ENCODE measurements around the gene AIG1.

The AIG1 gene

GRCh38 chr6:143098054-143098671 lies 37.5 kb downstream of the AIG1 start:
- DNase-seq, result no peak

- no peak for DNase-seq
These were observed 39.0 kb downstream of the AIG1 start for GRCh38 chr6:143099647-143100046.

- DNase-seq, result no peak
These were observed 39.7 kb downstream of the AIG1 start for GRCh38 chr6:143100429-143100828.

GRCh38 chr6:143103916-143104315 lies 43.2 kb downstream of the AIG1 start:
- DNase-seq, result no peak

- no peak for DNase-seq
These were observed 46.8 kb downstream of the AIG1 start for GRCh38 chr6:143107440-143107839.

GRCh38 chr6:143107911-143108761 lies 47.4 kb downstream of the AIG1 start:
- DNase-seq, result no peak

- no peak for DNase-seq
These were observed 48.5 kb downstream of the AIG1 start for GRCh38 chr6:143109196-143109595.

- DNase-seq, result no peak
These were observed 49.9 kb downstream of the AIG1 start for GRCh38 chr6:143110572-143110971.

GRCh38 chr6:143110996-143111395 lies 50.3 kb downstream of the AIG1 start:
- DNase-seq, result no peak

- DNase-seq, result no peak
These were observed 50.8 kb downstream of the AIG1 start for GRCh38 chr6:143111443-143111842.

GRCh38 chr6:143112084-143112768 lies 51.5 kb downstream of the AIG1 start:
- no peak for DNase-seq

GRCh38 chr6:143112837-143113236 lies 52.1 kb downstream of the AIG1 start:
- no peak for DNase-seq

- no peak for DNase-seq
These were observed 55.0 kb downstream of the AIG1 start for GRCh38 chr6:143115728-143116127.

GRCh38 chr6:143117108-143117507 lies 56.4 kb downstream of the AIG1 start:
- no peak for DNase-seq

GRCh38 chr6:143119260-143119659 lies 58.6 kb downstream of the AIG1 start:
- DNase-seq, result no peak

GRCh38 chr6:143123081-143123480 lies 62.4 kb downstream of the AIG1 start:
- DNase-seq, result no peak

- DNase-seq, result no peak
These were observed 63.3 kb downstream of the AIG1 start for GRCh38 chr6:143123941-143124340.

- no peak for DNase-seq
These were observed 64.8 kb downstream of the AIG1 start for GRCh38 chr6:143125455-143125854.

GRCh38 chr6:143125864-143126573 lies 65.3 kb downstream of the AIG1 start:
- DNase-seq, result no peak

GRCh38 chr6:143126574-143126941 lies 65.9 kb downstream of the AIG1 start:
- no peak for DNase-seq

GRCh38 chr6:143127941-143128680 lies 67.4 kb downstream of the AIG1 start:
- no peak for DNase-seq

- DNase-seq, result no peak
These were observed 68.0 kb downstream of the AIG1 start for GRCh38 chr6:143128681-143129015.

GRCh38 chr6:143130928-143131327 lies 70.2 kb downstream of the AIG1 start:
- DNase-seq, result no peak
